Lower leg skin (tissue), 4 donors: ENCODE measurements around the gene FCER2. TPM values are rescaled to one million over a fixed set of nuclear protein-coding genes. Genes with fewer than 3 reads are reported as not detected.

Source experiments
- DNase-seq, 2 donors: peaks; one replicate each; pipeline ENCODE4 v3.0.0-alpha.2; 2019; ENCODE audit warnings: low spot score in 2 of 2
- H3K4me3 ChIP-seq: fragments of 200-600 bp; sonication (generic); 2 replicates; pipeline ENCODE4 v1.5.1; 2017; ENCODE audit warnings: mild to moderate bottlenecking, low read depth; ENCODE audit not compliant: poor library complexity, severe bottlenecking
- POLR2A ChIP-seq, 2 donors: fragments of 450-650 bp; IDR thresholded peaks; one replicate each; pipeline ENCODE4 v1.6.1; 2016 to 2017; ENCODE audit warnings: antibody characterized with exemption in 2 of 2, mild to moderate bottlenecking in 1 of 2, moderate library complexity in 1 of 2
- WGBS, 2 donors: methylation state at CpG; one replicate each; pipeline ENCODE4 v1.1.5; 2018; 5-methylcytosine and 5-hydroxymethylcytosine counted together
- intact Hi-C: fragments of 100-400 bp; cut with DNase I; formaldehyde crosslinking; loops from one replicate; pipeline ENCODE4 v1.15.0; 2023; ENCODE audit warnings: low total_unique reads
- total RNA-seq, 4 donors: library from RNA; depleted of rRNA; stranded (reverse); fragments of >200 nt; gene quantifications; one replicate each; pipeline ENCODE4 v1.1.0, GENCODE V29; 2016
- TF ChIP-seq, protein P1 (sequence below), 3 donors: fragments of 450-650 bp; IDR thresholded peaks; one replicate each; pipeline ENCODE4 v1.5.1; 2016; ENCODE audit warnings: antibody characterized with exemption in 3 of 3, mild to moderate bottlenecking in 3 of 3, moderate library complexity in 2 of 3

The FCER2 gene
- total RNA-seq, 4 donors from 2014 or later = not detected

DNA sequence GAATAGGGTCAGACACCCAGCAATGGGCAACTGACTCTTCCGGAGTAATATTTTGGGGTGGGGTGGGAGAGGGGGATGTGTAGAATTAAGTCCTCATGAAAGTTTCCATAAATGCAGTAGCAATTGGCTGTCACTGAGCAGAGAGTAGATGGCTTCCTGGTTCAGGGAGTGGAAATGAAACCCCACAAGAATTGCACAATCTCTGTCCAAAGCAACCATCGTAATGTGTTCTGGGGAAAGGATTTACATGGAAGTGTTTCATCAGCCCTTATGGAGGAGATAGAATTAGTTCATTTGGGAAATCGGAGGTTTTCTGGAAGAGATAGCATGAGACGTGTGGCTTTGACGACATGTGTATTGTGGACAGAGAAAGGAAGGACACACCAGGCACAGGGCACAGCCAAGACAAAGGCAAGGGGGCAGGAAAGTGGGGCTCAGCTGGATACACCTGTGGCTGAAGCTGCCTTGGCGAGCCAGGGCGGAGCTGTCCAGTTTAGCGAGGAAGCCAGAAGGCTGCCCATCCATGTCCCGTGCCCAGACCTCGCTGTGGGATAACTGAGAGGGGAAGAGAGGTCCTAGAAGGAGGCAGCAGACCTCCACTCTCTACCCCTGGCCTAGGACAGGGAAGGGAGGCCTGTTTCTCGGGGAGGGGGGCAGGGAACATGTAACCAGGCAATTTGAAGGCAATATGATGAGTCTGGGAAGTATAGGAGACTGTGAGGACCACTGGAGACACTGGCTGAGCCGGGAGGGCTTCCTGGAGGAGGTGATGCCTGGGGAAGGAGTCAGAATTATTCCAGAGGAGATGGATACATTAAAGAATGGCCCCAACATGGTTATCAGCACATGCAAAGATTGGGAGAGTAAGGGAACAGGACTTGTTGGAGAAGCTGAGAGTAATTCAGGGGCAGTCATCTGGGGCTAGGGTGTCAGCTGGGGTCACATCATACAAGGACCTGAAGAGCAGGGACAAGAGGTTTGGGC lies 32.6 kb upstream of the FCER2 start:
- H3K4me3 ChIP-seq = no peak overlapping the region
- intact Hi-C loops = no loop called here
- no peak for TF ChIP-seq POLR2A (IDR thresholded peaks at IDR 0.05)
- TF ChIP-seq, protein P1, sequence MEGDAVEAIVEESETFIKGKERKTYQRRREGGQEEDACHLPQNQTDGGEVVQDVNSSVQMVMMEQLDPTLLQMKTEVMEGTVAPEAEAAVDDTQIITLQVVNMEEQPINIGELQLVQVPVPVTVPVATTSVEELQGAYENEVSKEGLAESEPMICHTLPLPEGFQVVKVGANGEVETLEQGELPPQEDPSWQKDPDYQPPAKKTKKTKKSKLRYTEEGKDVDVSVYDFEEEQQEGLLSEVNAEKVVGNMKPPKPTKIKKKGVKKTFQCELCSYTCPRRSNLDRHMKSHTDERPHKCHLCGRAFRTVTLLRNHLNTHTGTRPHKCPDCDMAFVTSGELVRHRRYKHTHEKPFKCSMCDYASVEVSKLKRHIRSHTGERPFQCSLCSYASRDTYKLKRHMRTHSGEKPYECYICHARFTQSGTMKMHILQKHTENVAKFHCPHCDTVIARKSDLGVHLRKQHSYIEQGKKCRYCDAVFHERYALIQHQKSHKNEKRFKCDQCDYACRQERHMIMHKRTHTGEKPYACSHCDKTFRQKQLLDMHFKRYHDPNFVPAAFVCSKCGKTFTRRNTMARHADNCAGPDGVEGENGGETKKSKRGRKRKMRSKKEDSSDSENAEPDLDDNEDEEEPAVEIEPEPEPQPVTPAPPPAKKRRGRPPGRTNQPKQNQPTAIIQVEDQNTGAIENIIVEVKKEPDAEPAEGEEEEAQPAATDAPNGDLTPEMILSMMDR (IDR thresholded peaks at IDR 0.05) = no peak
- WGBS, 2 donors = 51 to 57% methylated on average over 12 of the region's 12 CpGs
- no peak for DNase-seq

DNA sequence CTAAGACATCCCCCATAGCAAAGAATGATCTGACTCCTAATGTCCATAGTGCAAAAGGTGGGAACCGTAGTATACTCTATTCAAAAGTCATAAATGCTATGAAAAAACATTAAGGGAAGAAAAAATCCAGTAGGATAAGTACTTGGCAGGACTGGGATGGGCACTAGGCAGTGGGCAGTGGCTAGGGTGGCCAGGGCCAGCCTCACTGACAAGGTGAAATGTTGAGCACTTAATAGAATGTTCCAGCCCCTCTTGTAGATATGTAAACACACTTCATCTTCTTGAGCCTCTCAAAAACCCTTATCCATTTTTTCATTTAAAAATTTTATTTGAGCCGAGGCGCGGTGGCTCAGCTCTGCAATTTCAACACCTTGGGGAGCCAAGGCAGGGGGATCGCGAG lies 31.4 kb upstream of the FCER2 start:
- intact Hi-C loops = no loop called here
- no peak overlapping the region for H3K4me3 ChIP-seq
- TF ChIP-seq, protein P1 (IDR thresholded peaks at IDR 0.05) = no peak
- no peak for TF ChIP-seq POLR2A (IDR thresholded peaks at IDR 0.05)
- WGBS, 2 donors = 68 to 71% methylated on average over 6 of the region's 6 CpGs
- no peak for DNase-seq

DNA sequence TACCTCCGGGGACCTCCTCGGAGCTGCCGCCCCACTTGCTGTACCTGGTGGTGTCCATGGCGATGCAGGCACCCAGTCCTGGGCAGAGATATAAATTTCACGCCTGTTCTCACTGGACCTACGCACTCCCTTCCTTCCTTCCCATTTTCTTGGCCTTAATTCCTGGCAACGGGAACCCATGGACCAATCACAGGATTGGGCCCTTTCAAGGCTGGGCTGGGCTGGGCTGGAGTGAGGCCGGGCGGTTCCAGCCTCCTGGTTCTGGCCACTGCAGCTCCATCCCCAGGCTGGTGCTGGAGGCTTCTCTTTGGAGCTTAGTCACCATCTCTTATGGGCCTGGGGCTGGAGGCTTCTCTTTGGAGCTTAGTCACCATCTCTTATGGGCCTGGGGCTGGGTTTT lies 30.1 kb upstream of the FCER2 start, which contains the start of gene CLEC4G:
Gene CLEC4G (minus strand): TSS at position 66 of the 400 bp plus-strand sequence. CDS start 8 bp downstream, at position 58.
- TF ChIP-seq POLR2A (IDR thresholded peaks at IDR 0.05) = no peak
- TF ChIP-seq, protein P1 (IDR thresholded peaks at IDR 0.05) = no peak
- DNase-seq = no peak
- no peak within 1 kb of the TSS for H3K4me3 ChIP-seq
- 55 to 57% methylated on average over 9 of the region's 9 CpGs for WGBS, 2 donors
- intact Hi-C loops = no loop called here

DNA sequence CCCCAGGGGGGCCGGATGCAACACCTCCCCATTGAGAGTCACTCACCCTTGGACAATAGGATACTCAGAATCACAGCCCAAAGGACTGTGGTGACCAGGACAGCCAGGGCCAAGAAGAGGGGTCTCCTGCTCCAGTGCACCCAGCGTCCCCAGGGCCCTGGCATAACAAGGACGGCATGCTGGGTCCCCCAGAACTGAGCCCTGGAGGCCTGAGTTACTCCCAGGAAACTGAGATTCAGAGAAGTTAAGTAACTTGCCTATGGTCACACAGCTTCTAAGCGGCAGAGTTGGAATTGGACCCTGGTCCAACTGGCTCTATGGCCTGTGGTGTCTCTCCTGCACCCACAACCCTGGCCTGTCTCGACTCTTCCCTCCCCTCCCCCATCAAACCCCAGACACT lies 29.7 kb upstream of the FCER2 start:
- intact Hi-C loops = no loop called here
- no peak overlapping the region for H3K4me3 ChIP-seq
- 71 to 78% methylated on average over 4 to 5 of the region's 5 CpGs for WGBS, 2 donors
- no peak for DNase-seq
- no peak for TF ChIP-seq POLR2A (IDR thresholded peaks at IDR 0.05)
- TF ChIP-seq, protein P1 (IDR thresholded peaks at IDR 0.05) = no peak

DNA sequence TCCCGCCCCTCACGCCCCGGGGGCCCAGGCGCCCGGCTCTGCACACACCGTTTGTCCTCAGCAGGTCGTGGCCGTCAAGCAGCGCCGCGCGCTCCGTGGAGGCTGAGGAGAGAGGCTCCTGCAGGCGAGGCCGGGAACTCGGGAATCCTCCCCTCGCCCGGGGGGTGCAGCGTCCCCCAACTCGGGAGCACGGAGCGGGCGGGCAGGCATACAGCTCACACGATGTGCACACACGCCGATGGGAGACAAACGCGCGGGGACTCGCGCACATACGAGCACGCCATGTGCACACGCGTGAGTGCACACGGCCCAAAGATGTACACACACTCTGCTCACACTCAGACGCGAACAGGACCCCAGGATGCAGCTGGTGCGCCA lies 29.3 kb upstream of the FCER2 start:
- H3K4me3 ChIP-seq = no peak overlapping the region
- no peak for DNase-seq
- WGBS, 2 donors = 60 to 73% methylated on average over 1 to 20 of the region's 39 CpGs
- intact Hi-C loops = no loop called here
- no peak for TF ChIP-seq POLR2A (IDR thresholded peaks at IDR 0.05)
- TF ChIP-seq, protein P1 (IDR thresholded peaks at IDR 0.05) = no peak
